OCI-LY7 (cell line): Measurements from ENCODE around the gene TBC1D24.

Experiments
- CTCF ChIP-seq: fragments of 200-600 bp; sonication (generic); conservative IDR thresholded peaks from 2 replicates; pipeline ENCODE4 v1.5.1; 2014; ENCODE audit warnings: mild to moderate bottlenecking, antibody characterized with exemption, low read length, moderate library complexity, mixed read lengths
- EZH2phosphoT487 ChIP-seq: fragments of 200-600 bp; sonication (generic); IDR thresholded peaks from 2 replicates; pipeline ENCODE4 v1.6.1; 2018; ENCODE audit warnings: low read depth, borderline replicate concordance, mild to moderate bottlenecking, mixed run types, antibody characterized with exemption, low read length, moderate library complexity, mixed read lengths

- TF ChIP-seq CTCF (no peak), EZH2phosphoT487 (no peak)
Observed at GRCh38 chr16:2474877-2475412, at the start of gene TBC1D24.
